ENCODE measurements around the gene GARRE1.

GARRE1 gene

DNA sequence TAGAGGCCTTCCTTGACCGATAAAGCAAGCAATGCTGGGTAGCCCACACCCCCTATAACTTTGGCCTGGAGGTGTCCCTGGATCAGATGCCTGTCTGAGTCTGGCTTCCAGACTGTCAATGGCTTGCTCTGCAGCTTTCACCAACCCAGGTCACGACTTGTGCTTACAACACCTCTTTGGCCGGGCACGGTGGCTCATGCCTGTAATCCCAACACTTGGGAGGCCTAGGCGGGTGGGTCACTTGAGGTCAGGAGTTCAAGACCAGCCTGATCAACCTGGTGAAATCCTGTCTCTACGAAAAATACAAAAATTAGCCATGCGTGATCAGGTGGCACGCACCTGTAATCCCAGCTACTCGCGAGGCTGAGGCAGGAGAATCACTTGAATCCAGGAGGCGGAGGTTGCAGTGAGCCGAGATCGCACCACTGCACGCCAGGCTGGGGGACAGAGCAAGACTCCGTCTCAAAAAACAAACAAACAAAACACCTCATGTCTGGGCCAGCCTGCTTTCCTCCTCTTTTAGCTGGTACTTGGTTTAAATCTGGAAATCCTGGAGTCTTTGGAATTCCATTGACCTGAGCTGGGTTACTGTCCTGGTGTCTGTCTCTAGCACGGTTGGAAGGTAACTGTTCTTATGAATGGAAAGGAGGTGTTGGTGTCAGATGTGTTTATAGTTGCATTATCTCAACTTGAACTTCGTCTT is 10.3 kb upstream of the GARRE1 start:
- TF ChIP-seq, protein P1, sequence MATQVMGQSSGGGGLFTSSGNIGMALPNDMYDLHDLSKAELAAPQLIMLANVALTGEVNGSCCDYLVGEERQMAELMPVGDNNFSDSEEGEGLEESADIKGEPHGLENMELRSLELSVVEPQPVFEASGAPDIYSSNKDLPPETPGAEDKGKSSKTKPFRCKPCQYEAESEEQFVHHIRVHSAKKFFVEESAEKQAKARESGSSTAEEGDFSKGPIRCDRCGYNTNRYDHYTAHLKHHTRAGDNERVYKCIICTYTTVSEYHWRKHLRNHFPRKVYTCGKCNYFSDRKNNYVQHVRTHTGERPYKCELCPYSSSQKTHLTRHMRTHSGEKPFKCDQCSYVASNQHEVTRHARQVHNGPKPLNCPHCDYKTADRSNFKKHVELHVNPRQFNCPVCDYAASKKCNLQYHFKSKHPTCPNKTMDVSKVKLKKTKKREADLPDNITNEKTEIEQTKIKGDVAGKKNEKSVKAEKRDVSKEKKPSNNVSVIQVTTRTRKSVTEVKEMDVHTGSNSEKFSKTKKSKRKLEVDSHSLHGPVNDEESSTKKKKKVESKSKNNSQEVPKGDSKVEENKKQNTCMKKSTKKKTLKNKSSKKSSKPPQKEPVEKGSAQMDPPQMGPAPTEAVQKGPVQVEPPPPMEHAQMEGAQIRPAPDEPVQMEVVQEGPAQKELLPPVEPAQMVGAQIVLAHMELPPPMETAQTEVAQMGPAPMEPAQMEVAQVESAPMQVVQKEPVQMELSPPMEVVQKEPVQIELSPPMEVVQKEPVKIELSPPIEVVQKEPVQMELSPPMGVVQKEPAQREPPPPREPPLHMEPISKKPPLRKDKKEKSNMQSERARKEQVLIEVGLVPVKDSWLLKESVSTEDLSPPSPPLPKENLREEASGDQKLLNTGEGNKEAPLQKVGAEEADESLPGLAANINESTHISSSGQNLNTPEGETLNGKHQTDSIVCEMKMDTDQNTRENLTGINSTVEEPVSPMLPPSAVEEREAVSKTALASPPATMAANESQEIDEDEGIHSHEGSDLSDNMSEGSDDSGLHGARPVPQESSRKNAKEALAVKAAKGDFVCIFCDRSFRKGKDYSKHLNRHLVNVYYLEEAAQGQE (IDR thresholded peaks at IDR 0.05; ENCODE audit: insufficient read depth in 1 of 2, low read depth in 2 of 2, low read length in 2 of 2) = no peak
- TF ChIP-seq POLR2AphosphoS5 (IDR thresholded peaks at IDR 0.05; ENCODE audit: low read depth, low read length) = no peak
- no peak for TF ChIP-seq FOXP2 (optimal IDR thresholded peaks at IDR 0.05; ENCODE audit: borderline replicate concordance, extremely low read depth, extremely low read length, insufficient read depth)
- no peak for TF ChIP-seq SIN3A (IDR thresholded peaks at IDR 0.05; ENCODE audit: borderline replicate concordance, insufficient read depth, low read length)
- TF ChIP-seq TAF1 (IDR thresholded peaks at IDR 0.05; ENCODE audit: borderline replicate concordance, insufficient read depth, low read length) = no peak

DNA sequence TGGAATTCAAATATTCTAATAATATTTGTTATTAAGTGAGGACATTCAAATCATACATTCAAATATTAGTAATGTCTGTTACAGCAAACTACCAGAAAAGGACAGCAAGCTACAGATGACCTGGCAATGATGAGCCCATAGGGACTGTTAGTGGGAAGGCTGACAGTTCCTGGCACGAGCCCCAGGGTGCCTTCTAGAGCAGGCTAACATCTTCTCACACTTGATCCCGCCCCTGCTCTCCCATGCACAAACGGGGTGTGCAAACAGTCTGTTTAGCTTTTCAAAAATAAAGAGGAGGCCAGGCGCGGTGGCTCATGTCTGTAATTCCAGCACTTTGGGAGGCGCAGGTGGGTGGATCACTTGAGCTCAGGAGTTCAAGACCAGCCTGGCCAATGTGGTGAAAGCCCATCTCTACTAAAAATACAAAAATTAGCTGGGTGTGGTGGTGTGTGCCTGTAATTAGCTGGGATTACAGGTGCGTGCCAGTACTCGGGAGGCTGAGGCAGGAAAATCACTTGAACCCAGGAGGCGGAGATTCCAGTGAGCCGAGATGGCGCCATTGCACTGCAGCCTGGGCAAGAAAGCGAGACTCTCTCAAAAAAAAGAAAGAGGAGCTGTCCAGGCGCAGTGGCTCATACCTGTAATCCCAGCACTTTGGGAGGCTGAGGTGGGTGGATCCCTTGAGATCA is 9.6 kb upstream of the GARRE1 start:
- TF ChIP-seq TAF1 (IDR thresholded peaks at IDR 0.05; ENCODE audit: borderline replicate concordance, insufficient read depth, low read length) = no peak
- TF ChIP-seq FOXP2 (optimal IDR thresholded peaks at IDR 0.05; ENCODE audit: borderline replicate concordance, extremely low read depth, extremely low read length, insufficient read depth) = no peak
- no peak for TF ChIP-seq POLR2AphosphoS5 (IDR thresholded peaks at IDR 0.05; ENCODE audit: low read depth, low read length)
- TF ChIP-seq, protein P1 (IDR thresholded peaks at IDR 0.05; ENCODE audit: insufficient read depth in 1 of 2, low read depth in 2 of 2, low read length in 2 of 2) = no peak
- no peak for TF ChIP-seq SIN3A (IDR thresholded peaks at IDR 0.05; ENCODE audit: borderline replicate concordance, insufficient read depth, low read length)

GRCh38 chr19:34246340-34246739 is 8.0 kb upstream of the GARRE1 start:
- TF ChIP-seq POLR2AphosphoS5 (IDR thresholded peaks at IDR 0.05; ENCODE audit: low read depth, low read length) (no peak), TAF1 (IDR thresholded peaks at IDR 0.05; ENCODE audit: borderline replicate concordance, insufficient read depth, low read length) (no peak), SIN3A (IDR thresholded peaks at IDR 0.05; ENCODE audit: borderline replicate concordance, insufficient read depth, low read length) (no peak), FOXP2 (optimal IDR thresholded peaks at IDR 0.05; ENCODE audit: borderline replicate concordance, extremely low read depth, extremely low read length, insufficient read depth) (no peak)
- TF ChIP-seq, protein P1 (IDR thresholded peaks at IDR 0.05; ENCODE audit: insufficient read depth in 1 of 2, low read depth in 2 of 2, low read length in 2 of 2) = no peak

DNA sequence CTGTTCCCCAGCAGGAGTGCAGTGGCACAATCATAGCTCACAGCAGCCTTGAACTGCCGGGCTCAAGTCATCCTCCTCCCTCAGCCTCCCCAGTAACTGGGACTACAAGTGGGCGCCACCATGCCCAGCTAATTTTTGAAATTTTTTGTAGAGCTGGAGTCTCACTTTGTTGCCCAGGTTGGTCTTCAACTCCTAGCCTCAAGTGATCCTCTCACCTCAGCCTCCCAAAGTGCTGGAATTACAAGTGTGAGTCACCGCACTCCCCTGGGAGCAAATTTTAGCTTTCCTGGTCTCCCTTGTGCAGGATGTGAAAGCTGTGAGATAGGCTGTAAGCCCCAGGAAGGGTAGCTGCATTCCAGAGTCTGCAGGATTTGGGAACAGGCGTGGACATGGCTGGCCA is 5.4 kb upstream of the GARRE1 start:
- no peak for TF ChIP-seq TAF1 (IDR thresholded peaks at IDR 0.05; ENCODE audit: borderline replicate concordance, insufficient read depth, low read length)
- TF ChIP-seq, protein P1 (IDR thresholded peaks at IDR 0.05; ENCODE audit: insufficient read depth in 1 of 2, low read depth in 2 of 2, low read length in 2 of 2) = no peak
- TF ChIP-seq SIN3A (IDR thresholded peaks at IDR 0.05; ENCODE audit: borderline replicate concordance, insufficient read depth, low read length) = no peak
- TF ChIP-seq POLR2AphosphoS5 (IDR thresholded peaks at IDR 0.05; ENCODE audit: low read depth, low read length) = no peak
- no peak for TF ChIP-seq FOXP2 (optimal IDR thresholded peaks at IDR 0.05; ENCODE audit: borderline replicate concordance, extremely low read depth, extremely low read length, insufficient read depth)

Data from PFSK-1 (cell line).